GM11168 (cell line): ENCODE results near the gene PNMA8A.
"Not testable (repeated sequence)": the region's sequence is repeated elsewhere in the genome, so short reads cannot be mapped to it uniquely, and the experiment has no call there.

ENCODE experiments used
- in situ Hi-C: fragments of 300-500 bp; cut with MboI; formaldehyde crosslinking; loops from one replicate; pipeline ENCODE4 v1.12.0; 2022; ENCODE audit warnings: low sequenced_read_pairs; ENCODE audit not compliant: unreplicated experiment

Gene PNMA8A

DNA sequence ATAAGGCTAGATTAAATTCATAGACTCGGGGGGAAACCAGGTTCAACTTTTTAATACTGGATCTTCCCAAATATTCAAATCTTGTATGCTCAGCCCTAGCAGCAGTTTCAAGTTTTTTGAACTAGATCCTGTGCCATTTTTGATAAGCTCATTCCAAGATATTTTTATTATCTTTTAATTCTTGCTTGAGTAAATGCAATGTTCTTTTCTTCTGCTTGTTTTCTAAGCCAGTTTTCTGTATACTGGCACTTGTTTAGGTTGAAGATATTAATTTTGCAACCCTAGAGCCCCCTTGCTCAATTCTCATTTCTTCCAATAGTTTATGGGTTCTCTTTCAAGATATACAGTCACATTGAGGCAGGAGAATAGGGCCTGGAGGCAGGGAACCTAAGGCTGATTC is 29.5 kb downstream of the PNMA8A start:
- in situ Hi-C loops: no loop called here

DNA sequence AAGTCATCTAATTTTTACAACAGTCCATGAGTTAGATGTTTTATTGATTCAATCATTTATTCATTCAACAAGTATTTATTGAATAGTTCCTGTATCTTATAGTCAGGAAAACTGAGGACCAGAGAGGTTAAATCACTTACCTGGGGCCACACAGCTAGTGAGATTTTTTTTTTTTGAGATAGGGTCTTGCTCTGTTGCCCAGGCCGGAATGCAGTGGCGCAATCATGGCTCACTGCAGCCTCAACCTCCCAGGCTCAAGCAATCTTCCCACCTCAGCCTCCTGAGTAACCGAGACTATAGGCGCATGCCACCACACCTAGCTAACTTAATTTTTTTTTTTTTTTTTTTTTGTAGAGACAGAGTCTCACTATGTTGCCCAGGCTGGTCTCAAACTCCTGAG is 35.7 kb downstream of the PNMA8A start:
- in situ Hi-C loops: not testable (repeated sequence)

DNA sequence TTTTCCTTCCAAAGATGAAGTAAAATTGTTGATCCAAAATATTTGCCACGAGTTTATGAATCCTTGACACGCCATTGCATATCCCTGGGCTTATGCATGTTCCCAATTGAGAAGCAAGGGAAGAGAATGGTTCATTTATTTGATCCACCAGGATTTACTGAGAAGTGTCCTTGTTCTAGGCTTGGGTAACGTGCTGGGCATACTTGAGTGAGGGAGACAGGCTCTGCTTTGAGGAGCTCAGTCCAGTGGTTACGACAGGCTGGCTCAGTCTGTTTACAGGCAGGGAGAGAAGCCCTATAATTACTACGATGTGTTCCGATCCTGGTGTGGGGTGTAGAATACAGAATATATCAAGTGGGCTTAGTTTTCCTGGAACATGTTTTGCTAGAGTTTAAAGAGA is 36.4 kb downstream of the PNMA8A start:
- in situ Hi-C loops: no loop called here

DNA sequence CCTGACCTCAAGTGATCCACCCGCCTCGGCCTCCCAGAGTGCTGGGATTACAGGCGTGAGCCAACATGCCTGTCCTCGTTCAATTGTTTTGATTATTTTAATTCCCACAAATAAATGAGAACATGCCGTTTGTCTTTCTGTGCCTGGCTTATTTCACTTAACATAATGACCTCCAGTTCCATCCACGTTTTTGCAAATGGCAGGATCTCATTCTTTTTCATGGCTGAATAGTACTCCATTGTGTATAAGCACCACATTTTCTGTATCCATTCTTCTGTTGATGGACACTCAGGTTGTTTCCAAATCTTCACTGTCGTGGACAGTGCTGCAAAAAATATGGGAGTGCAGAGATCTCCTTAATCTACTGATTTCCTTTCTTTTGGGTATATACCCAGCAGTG is 37.9 kb downstream of the PNMA8A start:
- in situ Hi-C loops: not testable (repeated sequence)

DNA sequence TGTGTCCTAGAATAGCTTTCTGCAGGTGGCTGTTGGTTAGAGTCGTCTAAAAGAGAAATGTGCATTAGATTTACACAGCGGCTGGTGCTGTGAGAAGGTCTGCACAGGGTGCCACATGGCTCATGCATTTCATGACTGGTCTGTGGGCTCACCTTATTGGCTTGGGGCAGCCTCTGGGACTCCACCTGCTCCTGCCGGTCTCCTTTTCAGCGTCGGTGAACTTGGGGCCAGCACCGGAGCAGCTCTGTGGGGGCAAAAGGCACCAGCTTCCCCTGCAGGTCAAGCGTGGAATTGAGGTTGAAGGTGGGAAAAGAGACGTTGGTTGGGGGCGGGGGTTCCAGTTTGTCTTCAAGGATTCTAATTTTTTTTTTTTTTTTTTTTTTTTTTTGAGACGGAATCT is 39.5 kb downstream of the PNMA8A start:
- in situ Hi-C loops: no loop called here

GRCh38 chr19:46429999-46430398 is 41.4 kb downstream of the PNMA8A start:
- in situ Hi-C loops: no loop called here

- in situ Hi-C loops: no loop called here
Measured at GRCh38 chr19:46428239-46429135, 42.9 kb downstream of the PNMA8A start, which contains the start of gene PNMA8C. PNMA8C (minus strand) TSS chr19:46428936; CDS start chr19:46428359, 577 bp downstream.

DNA sequence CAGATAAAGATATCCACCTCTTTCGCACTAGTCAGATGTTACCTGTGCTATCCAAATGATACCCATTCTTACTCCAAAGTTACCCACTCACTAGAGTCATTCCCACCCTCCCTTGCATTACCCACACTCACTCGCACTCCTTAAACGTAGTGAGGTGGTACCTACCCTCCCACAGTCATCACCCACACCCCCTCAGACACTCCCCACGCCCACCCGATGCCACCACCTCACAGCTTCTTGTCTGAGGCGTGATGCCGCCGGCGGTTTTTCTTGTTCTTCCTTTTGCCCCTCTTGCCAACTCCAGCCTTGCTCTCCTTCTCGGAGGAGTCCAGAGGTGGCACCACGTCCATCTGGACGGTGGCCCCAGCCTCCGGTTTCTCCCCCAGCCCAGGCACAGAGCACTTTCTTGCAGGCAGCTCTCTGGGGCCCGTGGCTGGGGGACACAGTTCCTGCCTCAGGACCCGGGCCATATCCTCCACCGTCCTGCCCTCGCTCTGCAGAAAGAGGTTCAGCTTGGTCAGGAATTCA is 43.8 kb downstream of the PNMA8A start:
- in situ Hi-C loops: no loop called here

- in situ Hi-C loops: no loop called here
Measured at GRCh38 chr19:46426506-46427162, 44.7 kb downstream of the PNMA8A start.

- in situ Hi-C loops: no loop called here
Measured at GRCh38 chr19:46426035-46426505, 45.3 kb downstream of the PNMA8A start.

GRCh38 chr19:46423188-46423587 is 48.2 kb downstream of the PNMA8A start:
- in situ Hi-C loops: no loop called here

DNA sequence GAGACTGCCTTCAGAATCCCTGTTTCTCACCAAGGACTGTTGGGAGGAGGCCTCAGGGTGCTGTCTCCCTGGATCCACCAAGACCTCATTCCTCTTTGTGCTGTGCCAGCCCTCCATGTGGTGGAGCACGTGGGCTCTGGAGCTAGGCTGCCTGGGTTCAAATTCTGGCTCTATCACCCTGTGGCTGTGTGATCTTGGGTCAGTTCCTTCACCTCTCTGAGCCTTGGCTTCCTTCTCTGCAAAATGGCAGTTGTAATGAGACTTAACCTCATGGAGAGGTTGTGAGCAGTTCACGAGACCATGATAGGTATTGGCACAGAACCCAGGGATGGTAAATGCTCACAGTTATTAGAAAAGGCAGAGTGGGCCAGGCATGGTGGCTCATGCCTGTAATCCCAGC is 49.0 kb downstream of the PNMA8A start:
- in situ Hi-C loops: no loop called here

GRCh38 chr19:46420056-46420455 is 51.3 kb downstream of the PNMA8A start:
- in situ Hi-C loops: no loop called here
